Hematopoietic multipotent progenitor cell treated with erythropoietin and hydrocortisone succinate and interleukin-3 and kit ligand, for 17 days (in vitro differentiated cells): ENCODE results near the gene KCNT1.

Experiments
- DNase-seq: peaks from one replicate; pipeline ENCODE4 v3.0.0-alpha.2; 2015; ENCODE audit warnings: low spot score

KCNT1 gene

DNA sequence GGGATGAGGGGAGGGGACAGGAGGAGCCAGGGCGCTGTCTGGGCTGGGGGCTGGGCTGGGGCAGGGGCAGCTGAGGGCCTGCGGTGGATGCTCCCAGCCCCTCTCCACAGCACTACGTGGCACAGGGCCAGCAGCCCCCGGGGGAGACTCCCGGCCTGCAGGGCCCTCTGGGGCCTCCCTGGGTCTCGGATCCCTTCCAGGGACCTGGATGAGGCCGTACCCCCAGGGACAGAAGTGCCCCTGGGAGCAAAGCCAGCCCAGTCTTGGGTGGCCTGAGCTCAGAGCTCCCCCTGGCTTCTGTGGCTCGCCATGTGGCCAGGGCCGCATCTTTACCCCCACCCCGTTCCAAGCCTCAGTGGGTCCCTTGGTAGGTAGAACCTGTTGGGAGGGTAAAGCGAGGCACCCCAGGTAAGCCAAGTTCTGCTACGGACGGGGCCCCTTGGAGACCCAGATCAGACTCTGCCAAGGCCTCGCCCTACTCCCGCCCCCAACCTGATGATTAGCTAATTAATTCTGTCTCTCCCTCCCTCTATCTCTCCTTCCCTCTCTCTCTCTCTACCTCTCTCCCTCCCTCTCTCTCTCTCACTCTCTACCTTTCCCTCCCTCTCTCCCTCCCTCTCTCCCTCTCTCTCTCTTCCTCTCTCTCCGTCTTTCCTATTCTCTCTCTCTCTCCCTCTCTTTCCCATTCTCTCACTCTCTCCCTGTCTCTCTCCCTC, 24.3 kb downstream of the KCNT1 start:
- no peak for DNase-seq

DNA sequence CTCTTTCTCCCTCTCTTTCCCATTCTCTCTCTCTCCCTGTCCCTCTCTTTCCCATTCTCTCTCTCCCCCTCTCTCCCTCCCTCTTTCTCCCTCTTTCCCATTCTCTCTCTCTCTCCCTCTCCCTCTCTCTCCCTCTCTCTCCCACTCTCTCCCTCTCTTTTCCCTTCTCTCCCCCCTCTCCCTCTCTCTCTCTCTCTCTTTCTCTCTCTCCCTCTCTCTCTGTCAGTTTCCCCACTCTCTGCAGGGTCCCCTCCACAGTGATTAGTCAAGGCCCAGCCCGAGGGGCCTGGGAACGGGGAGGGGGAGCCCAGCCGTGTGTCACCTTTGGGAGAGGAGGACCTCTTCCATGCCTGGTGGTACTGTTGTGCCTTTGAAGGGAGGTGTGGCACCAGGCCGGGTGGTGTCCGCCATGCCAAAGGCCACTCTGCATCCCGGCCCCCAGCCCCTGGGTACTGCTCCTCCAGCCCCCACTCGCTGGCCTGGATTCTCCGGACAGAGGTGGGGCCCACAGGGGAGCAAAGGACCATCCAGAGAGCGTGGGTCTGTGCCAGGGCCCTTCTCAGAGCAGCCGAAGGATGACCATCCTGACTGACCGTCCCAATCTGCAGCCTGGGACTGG, 25.4 kb downstream of the KCNT1 start:
- no peak for DNase-seq

DNA sequence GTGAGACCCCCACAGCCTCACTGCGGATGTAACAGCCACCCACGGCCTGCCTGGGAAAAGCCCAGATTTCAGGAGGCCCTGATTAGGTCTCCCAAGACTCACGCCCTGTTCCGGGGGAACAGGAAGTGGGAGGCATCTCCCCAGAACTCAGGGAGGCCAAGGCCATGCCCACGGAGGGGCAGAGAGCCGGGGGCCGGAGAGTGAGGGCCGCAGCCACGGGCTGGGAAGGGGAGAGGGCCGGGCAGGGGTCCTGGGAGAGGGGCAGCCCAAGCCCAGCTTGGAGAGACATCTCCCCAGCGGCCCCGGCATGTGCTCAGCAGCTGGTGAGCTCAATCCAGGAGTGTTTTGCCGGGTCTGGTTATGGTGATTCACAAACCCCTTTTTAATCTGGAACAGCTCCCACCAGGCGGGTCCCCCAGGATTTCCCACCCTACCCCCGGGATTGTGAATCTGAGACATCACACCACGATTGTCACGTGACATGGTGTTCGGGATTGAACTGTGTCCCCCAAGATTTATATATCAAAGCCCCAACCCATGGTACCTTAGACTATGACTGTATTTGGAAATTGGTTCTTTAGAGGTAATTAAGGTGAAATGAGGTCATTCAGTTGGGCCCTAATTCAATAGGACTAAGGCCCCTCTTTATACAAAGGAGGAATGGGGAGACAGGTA, 26.6 kb downstream of the KCNT1 start:
- no peak for DNase-seq

DNA sequence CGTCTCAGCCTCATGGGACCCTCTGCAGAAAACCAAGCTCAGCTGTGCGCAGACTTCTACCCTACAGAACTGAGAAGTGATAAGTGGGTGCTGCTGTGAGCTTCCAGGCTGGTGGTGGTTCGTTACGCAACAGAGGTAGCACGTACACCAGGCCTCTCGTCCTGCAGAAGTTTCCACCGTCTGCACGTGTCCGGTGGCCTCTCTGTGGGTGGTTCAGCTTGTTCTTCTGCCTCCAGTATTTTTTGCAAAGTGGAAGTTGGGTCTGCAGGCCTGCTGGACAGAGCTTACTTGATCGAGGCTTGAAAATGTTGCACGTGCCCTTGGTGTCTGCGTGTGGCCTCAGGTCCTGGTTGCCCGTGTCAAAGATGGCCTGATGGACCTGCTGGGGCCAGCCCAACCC, 27.5 kb downstream of the KCNT1 start:
- no peak for DNase-seq

DNA sequence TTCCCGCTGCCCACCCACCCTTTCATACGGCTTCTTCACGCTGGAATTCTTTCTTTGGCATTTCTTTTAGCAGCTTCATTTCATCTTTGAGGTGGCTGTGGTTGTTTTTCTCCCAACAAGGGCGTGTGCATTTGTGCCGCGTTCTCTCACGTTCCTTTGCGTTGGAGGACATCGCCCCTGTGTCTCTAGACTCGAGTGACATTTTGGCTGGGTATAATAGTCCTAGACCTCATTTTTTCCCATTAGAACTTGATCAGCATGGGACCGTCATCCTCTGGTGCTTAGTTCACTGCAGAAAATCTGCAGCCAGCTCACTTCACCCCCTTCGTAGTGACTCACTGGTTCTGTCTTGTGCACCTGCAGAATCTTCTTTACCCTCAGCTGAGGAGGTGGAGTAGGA, 29.5 kb downstream of the KCNT1 start:
- DNase-seq = no peak

DNA sequence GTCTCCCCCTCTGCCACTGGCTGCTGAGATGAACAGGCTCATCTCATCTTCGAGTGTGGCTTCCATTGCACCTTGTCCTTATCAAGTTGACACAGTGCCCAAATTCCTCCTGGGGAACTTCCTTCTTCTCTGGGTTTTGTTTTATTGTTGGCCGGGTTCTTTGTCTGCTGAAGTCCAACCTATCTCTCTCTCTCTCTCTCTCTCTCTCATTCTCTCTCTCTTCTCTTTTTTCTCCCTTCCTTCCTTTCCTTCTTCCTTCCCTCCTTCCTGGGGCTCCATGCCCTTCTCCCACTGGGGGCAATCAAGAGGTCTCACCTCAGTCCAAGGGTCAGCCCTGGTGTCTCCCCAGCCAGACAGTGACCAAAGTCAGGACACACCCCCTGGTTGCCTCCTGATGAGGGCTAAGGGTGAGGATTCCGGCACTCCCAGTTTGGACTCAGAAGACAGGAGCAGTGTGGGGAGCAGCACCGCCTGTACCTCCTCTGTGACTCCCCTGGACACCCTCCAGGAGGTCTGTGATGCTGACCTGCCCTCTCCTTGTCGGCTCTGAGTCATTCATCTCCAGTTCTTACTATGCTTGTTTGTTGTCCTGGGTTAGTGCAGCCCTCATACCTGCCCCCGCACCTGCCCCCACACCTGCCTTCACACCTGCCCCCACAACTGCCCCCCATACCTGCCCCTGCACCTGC, 30.7 kb downstream of the KCNT1 start:
- DNase-seq = no peak

DNA sequence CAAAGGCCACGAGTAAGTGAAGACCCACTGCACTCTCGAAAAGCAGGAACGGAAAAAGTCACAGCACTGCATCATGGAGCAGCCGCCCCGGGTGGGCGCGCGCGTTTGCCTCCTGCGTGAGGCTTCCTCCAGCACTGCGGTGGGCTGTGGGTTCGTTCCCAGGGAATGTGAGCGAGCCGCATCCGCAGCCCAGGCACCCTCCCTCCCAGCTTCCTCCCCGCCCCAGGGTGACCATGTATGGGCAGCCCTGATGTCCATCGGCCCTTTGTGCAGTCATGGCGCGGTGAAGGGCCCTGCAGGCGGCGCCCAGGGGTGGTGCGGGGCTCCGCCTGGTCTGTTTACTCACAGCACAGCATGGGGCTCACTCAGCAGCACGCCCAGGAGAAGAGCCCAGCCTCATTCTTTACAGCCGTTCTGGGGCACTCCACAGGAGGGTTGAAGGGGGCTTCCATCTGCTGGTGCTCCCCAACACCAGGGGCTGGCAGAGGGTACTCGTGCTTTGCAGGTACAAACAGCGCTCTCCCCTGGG, 32.7 kb downstream of the KCNT1 start:
- no peak for DNase-seq

DNA sequence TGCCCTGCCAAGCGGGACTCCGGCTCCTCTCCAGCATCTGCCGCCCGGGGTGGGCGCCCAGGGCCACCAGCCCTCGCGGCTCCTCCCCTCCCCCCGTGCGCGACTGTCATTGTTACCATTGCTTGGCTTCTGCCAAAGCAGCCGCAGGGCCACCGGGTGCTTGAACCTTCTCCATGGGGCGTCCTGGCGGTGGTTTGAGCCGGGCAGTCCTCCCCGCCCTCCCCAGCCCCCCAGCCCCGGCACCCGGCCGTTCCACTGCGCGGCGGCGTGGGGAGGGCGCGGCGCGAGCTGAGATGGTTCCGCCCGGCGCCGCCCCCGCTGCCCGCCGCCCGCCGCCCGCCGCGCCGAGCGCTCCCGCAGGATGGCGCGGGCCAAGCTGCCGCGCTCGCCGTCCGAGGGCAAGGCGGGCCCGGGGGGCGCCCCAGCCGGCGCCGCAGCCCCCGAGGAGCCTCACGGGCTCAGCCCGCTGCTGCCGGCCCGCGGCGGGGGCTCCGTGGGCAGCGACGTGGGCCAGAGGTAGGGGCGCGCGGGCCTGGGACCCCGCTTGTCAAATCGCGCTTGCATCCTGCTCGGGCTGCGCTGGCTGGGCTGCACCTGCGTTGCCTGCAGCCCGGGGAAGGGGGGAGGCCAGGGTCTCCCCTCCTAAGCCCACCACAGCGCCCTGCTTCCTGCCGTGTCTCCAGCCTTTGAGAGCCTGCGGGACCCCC, 34.4 kb downstream of the KCNT1 start:
- no peak for DNase-seq

DNA sequence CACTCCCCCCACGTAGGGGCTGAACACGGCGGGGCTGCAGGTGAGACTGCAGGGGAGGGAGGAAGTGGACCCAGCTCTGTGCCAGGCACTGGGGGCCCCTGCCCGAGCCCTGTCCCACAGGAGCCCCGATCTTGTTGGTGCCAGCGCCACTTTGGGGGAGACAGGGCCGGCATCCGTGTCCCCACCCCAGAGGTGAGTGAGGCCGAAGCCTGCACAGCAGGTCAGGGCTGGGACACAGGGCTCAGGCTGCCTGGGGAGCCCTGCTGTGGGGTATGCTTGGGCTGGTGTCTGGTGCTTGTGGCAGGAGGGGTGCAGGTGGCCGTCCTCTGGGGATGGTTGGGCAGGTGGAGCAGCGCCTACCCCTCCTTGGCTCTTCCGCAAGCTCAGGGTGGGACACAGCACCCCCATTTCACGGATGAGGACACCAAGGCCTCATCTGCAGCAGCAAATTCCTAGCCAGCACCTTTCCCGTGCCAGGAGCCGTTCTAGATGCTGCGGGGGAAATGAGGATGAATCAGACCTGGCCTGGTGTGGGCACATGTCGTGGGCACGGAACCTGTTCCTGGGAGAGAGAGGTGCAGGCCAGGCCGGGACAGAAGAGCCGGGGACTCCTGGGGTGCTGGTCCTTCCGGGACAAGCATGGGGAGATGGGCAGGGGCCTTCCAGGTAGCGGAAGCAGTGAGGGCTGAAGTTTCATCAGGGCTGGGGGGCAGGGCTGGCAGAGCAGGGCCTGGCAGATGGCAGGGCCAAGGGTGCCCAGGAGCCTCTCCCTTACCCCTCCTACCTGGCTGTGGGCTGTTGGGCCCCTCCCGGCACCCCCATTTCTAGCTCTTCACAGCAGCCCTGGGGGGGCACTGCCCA, 35.2 kb downstream of the KCNT1 start:
- no peak for DNase-seq

DNA sequence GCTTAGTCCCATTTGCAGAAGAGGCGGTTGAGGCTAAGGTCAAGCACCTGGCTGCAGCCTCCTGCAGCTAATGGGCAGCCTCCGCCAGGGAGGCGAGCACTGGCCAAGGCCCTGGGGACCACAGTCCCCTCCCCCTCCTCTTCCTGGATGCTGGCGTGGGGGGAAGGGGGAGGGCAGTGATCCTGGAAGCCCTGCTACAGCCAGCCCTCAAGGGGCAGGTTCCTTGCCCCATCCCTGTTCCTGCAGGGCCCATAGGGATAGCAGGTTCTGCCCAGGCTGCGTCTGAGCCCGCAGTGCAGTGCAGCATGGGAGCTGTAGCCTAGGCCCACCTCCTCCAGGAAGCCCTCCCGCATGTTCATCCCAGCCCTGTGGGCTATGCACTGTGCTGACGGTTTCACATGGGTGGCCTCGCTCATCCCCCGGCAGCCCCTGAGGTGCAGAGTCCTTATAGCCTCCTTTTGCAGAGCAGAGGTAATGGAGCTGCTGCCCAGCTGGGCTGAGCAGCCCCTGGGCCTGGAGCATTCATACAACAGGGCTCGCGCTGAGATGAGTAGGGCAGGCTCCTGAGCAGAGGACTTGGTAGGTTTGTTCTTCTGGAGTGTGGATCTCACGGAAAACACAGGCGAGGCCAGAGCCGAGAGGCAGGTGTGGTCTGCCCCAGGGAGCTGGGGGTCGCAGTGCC, 36.0 kb downstream of the KCNT1 start:
- DNase-seq = no peak

DNA sequence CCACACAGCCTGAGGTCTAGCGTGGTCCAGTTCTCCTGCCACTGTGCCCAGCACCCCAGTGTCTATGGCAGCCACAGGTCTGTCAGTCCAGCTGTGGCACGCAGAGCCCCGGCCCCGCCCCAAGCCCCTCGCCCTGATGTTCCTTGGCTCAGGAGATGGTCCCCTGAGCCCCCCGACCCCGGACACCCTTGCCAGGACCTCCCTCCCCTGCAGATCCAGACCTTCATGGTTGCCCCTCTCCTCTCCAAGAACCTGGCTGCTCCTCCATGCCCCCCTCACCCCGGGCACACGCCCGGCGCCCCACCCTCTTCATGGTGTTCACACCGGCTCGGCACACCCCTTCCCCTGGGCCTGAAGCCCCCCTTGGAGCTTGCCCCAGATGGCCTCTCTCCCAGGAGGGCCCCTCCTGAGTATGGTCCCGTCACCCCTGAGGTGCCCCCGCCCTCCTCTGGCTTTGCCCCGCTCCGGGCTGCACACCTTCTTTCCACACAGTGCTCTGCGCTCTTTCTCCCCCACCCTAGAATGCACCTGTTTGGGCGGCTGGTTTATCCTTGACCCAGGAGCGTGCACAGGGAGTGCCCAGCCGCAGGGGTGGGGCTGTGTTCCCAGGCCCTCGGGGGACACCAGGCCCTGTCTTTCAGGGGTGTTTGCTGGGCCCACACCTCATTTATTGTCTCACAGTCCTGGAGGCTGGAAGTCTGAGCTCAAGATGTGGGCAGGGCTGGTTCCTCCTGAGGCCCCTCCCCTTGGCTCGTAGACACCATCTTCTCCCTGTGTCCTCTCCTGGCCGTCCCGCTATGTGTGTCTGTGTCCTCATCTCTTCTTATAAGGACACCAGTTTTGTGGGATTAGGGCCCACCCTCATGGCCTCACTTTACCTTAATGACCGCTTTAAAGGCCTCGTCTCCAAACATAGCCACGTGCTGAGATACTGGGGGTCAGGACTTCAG, 37.6 kb downstream of the KCNT1 start:
- no peak for DNase-seq

DNA sequence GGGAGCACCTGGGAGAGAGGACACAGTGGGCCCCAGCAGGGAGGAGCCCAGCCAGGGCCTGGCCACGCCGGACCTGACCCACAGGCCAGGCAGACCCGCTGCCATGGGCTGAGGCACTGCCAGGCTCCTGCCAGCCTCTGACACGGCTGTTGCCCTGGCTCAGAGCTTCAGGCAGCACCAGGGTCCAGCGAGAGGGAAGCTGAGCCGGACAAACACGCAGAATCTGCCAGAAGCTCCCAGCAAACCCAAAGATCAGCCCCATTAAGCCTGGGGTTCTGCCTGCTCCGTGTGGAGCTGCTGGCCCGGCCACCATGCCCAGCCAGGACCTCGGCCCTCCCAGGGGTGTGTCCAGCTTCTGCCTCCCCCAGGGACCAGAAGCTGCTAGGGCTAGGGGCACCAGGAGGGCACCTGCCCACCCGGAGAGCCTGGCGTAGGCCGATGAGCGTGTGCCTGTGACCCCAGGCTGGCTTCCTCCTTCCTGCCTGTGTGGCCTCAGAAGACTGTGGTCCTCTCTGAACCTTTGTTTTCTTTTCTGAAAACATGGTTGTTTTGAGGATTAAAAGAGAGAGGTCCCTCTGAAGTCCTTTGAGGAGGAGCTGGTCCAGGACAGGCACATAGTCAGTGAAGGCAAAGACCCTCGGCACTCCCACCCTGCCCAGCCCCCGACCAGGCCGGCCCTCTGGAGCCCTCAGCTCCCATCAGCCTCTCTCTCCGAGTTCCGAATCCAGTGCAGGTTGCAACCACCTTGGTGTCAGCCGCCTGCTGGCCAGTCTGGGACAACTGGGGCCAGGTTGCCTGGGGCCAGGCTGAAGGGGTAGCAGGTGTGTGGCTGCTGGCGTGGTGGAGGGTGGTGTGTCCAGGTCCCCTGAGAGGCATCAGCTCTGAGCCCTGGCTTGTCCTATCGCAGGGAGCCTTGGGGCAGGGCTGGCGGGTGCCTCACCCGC, 39.6 kb downstream of the KCNT1 start:
- no peak for DNase-seq

DNA sequence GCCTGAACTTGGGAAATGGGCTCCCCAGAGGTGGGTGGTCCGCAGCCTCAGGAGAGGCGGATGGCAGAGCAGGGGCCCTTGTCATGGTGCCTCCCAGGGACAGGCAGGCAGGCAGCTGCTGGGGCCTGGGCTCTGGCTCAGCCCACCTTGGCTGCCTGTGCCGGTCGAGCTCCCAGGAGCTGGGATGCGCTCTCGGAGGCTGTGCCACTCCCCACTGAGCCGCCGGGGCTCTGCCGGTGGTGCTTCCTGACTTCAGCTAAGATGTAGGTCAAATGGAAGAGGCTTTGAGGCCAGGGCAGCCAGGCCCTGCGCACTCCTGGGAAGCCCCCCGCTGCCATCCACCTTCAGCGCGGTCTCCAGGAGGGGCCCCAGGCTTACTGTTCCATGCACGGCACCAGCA, 41.0 kb downstream of the KCNT1 start:
- DNase-seq = no peak

DNA sequence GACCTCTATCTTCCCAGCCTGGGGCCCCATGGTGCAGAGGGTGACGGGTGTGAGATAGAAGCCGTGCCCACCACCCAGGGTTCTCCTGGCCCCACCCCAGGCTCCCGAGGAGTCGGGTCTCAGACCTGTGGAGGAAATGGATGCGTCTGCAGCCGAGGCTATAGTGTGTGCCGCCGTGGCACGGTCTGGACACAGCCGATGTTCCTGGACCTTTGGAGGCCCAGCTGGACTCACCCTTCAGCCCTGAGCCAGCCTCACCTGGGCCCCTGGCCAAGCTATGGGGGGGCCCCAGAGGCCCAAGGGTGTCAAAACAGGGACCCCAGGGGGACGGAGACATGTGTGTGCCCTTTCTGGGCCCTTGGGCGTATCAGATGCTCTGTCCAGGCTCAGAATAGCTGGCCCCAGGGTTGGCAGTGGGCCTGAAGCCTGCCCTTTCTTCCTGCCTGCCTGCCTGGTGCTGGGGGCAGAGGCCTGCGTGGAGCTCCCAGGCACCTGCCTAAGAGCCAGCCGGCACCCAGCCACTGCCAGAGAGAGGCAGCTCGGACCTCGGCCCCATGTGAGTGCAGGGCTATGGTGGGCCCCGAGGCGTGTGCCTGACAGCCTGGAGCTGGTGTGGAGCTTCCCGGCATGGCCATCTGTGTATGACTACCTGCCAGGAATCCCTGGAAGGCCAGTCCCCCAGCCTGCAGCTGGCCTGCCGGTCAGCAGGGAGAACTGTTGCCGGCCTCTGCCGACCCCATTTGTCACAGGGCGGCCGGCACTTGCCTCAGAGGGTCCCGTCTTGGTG, 41.8 kb downstream of the KCNT1 start:
- DNase-seq = no peak

DNA sequence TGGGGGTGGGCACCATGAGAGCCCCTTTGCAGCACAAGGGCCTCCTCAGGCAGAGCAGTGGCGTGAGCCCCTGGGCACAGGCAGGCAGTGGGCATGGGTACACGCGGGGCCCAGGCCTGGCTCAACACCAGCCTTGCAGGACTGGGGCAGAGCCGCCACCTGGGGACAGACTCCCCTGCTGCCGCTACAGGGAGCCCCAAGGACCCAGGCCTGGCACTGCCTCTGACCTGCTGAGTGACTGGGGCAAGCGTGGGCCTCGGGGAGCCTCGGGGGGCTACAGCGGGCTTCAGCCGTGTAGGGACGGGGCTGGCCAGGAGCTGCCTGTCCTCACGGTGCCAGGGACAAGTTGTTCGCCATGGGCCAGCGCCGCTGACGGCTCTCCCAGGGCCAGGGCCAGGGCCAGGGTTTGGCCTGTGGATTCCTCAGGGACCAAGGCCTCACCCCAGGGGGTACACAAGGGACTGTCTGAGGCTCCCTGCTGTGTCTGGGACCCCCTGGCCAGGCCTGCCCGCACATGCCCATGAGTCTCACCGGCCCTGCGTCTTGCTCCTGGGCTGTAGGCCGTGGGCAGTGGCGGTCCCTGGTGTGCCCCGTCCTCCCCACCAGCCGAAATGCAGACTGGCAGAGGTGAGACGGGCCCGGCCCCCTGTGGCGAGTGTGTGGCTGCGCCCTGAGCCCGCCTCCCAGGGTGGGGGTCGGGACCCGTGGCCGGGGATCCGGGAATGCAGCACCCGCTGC, 42.5 kb downstream of the KCNT1 start:
- DNase-seq = no peak

DNA sequence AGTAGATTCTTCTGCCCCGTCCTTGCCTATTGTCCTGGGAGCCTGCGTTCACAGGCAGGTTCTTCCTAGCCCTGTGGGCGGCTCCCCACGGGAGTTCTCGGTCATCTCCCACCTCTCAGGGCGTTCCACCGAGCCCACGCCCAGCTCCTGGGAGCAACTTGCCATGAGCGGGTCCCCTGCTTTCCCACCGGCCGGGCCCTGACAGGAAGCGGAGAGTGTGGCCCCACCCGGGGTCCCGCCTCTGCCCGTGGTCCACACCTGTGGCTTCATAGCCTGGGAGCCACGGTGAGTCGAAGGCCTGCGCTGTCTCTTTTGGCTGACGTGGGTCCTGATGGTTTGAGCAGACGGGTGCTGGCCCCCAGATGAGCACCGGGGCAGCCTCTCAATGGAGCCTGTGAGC, 43.2 kb downstream of the KCNT1 start:
- DNase-seq = no peak
